Measurements from ENCODE around the gene CYP2W1. TPM values are rescaled to one million over a fixed set of nuclear protein-coding genes. Genes with fewer than 3 reads are reported as not detected.
"Not testable (repeated sequence)": the region's sequence is repeated elsewhere in the genome, so short reads cannot be mapped to it uniquely, and the experiment has no call there.

CYP2W1 gene
- total RNA-seq, 2 donors from 2014 or later, result not detected

DNA sequence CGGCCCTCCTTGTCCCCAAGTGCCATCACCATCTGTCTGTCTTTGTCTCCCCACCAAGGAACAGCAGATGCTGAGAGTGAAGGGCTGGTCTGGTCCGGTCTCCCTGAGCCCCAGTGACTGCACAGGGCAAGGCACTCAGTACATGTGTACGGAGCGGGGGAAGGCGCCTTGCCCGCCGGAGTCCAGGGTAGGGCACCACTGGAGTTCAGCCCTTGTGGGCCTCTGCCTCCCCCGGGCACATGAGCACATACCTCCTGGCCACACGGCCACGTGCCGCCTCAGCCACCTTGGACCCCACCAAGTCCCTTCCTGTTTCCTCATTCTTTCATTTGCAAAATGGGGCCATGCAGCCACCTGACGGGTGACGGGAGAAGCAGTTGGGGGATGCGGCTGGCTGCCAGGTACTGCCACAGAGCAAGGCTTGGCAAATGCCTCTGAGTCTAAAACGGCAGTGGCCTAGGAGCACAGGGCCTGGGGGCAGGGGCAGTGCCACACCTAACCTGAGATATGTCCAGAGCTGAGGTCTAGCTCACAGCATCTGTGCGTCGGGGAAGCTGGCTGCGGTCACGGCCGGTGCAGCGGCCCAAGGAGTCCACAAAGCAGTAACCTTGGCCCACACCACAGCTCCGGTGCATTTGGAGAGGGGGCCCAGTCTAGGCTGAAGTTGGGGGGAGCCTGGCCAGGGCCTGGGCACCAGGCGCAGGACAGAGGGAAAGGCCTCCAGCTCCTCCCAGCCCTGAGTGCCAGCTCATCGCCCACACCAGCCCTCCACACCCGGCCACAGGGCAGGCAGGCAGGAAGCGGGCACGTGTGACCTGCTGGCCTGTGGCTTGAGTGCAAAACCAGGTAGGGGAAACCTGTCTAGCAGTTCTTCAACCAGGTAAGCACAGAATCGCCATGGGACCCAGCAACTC, 33.7 kb upstream of the CYP2W1 start:
- intact Hi-C loops (cut with DNase I), result no loop called here
- peak; percentile 71 for DNase-seq (ENCODE audit: low spot score)

DNA sequence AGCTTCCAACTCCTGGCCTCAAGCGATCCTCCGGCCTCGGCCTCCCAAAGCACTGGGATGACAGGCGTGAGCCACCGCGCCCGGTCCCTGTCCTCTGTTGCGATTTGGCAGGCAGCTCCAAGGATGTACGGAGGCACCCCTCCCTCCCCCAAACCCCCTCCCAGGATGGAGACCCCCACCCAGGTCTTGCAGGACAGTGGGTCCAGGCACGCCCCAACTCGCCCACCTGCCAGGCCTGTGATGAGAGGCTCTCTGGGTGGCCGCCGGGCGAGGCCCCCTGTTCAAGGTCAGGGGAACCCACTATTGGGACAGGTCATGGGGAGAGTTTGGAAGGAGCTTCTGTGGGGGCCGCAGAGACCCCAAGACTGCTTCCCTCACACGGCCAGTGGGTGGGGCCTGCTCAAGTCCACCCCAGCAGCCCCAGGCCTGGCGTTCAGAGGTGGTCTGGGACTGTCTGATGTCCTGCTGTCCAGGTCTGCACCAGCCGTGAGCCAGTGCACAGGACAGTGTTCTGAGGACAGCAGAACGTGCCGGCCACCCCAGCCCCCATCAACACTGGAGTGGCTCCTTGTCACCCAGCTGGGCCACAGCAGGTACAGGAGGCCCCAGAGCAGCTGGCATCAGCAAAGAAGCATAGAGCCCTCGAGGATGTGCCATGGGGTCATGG, 31.0 kb upstream of the CYP2W1 start:
- intact Hi-C loops (cut with DNase I), result loop anchor here in 1 of 2 donors (10.0 kb wide), 1 partner anchor 167 kb away; no protein-coding TSS in a partner anchor
- DNase-seq (ENCODE audit: low spot score), result peak; percentile 75

DNA sequence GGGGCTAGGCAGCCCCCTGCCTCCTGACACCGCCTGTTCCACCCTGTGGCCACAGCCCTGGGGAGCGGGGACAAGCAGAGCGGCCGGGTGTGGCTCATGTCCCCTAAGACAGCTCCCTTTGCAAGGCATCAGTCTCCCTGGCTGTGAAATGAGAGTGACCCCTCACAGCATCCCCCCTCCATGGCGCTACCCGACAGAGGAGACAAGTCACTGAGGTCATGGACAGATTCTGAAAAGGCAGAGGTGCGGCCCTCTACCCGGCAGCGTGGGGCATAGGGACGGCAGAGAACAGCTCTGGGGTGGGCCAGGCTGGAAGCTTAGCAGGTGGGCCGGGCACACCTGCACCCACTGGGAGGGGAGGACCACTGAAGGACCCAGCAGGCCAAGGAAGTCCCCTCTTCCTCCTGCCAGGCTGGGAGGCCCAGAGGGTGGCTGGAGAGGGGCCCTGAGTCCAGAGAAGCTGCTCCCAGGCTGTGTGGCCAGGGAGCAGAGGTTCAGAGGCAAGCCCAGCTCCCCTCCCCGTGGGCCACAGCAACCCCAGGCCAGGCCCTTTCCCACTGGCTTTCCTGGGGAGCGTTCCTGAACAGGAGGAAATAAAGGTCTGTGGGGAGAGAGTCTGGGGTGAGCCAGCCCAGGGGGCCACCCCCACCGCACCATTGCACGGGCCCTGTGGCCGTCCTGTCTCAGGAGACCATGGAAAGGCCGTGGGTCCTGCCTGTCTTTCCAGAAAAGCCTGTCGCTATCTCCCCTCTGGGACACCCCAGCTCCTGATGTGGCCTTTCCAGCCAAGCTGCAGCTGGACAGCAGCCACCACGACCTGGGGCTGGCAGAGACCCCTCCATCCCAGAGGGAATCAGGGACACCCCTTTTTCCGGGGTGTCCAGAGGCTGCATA, 30.2 kb upstream of the CYP2W1 start:
- DNase-seq (ENCODE audit: low spot score), result peak; percentile 74
- intact Hi-C loops (cut with DNase I), result loop anchor here in 1 of 2 donors (10.0 kb wide), 1 partner anchor 168 kb away; no protein-coding TSS in a partner anchor

DNA sequence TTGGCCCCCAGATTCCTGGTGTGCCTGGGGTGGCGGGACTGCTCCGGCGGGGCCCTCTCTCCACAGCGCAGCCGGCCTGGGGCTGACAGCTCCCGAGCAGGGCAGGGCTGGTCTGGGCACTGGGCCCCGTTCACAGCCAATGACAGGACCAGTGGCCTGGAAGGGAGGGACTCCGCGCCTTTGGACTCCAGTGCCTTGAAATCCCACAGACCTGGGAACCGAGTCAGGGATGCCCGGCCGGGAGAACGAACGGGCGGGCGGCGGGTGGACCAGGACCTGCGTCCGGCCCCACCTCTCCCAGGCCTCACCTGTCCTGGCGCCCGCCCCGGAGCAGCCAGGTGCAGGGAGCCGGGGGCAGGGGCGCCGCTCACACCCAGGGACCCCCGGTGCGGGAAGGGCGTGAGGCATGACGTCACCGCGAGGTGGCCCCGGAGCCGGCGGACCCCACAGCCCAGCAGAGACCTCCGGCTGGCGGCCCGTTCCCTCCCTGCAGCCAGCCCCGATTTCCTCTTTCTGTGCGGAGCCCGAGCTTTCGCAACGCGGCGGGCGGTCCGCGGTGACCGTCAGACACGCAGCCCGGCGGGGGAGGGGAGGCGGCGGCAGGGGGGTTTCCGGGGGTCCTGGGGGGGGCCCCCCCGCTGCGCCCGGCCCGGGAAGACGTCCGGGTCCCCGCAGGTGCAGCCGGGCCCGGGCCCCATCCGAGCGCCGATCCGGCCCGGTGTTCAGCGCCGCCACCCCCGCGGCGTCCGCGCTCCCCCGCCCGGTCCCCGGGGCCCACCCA, 29.2 kb upstream of the CYP2W1 start:
- DNase-seq (ENCODE audit: low spot score), result peak; percentile 92
- intact Hi-C loops (cut with DNase I), result loop anchor here in 1 of 2 donors (10.0 kb wide), 1 partner anchor 169 kb away; no protein-coding TSS in a partner anchor

DNA sequence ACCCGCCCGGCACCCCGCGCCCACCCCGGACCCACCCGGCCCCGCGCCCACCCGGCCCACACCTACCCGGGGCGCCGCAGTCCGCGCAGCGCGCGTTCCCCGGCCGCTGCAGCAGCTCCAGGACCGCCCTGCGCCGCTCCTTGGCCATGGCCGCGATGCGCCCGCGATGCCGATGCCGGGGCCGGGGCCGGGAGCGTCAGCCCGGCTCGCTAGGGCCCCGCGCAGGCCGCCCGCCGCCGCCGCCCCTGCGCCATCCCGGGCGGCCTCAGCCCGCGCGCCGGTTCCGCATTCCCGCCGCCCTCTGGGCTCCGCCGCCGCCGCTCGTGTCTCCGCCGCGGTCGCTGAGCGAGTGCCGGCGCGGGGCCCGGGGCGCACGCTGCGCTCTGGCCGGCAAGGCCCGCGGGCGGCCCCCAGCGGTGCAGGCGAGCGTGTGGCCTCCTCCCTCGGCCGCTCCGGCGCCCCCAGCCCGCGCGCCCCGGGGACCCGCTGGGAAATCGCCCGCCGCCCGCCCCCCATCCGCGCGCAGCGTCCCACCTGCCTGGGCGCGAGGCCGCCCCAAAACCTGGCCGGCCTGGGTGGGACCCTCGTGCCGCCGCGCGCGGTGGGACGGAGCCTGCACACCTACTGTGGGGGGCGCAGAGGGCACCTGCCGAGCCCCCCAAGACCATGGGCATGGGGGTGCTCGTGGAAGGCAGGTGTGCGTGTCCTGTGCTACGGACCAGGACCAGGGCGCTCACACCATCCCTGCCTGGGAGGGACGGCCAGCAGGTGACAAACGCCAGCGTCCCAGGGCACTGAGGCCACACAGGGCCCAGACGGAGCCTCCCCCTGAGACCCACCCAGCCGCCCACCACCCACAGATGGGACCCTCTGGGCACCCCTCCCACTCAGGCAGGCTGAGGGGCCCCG, 28.4 kb upstream of the CYP2W1 start, which contains the start of gene ADAP1:
Gene ADAP1, minus strand, starts transcription at position 351 of the 909 bp plus-strand sequence. Its CDS starts 203 bp downstream, at position 148.
- DNase-seq (ENCODE audit: low spot score), result peak; percentile 85
- intact Hi-C loops (cut with DNase I), result loop anchor here in 1 of 2 donors (10.0 kb wide), 1 partner anchor 170 kb away; no protein-coding TSS in a partner anchor

DNA sequence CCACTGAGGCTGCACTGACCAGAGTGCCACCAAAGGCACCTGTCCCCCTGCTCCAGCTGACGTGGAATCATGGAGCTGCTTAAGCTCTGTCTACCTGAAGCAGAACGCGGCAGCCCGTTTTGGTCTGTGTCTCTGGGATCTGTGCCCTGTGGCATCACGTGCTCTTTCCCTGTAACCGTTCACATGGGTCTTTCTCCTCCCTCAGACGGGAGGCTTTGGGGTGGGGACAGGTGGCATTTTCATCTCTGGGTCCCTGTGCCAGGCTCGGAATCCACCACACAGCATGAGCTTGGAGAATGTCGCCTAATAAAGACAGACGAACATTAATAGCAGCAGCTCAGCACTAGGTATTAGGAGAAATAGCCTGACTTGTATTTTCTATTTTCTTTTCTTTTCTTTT, 26.9 kb upstream of the CYP2W1 start:
- intact Hi-C loops (cut with DNase I), result loop anchor here in 1 of 2 donors (10.0 kb wide), 1 partner anchor 171 kb away; no protein-coding TSS in a partner anchor
- peak; percentile 68 for DNase-seq (ENCODE audit: low spot score)

DNA sequence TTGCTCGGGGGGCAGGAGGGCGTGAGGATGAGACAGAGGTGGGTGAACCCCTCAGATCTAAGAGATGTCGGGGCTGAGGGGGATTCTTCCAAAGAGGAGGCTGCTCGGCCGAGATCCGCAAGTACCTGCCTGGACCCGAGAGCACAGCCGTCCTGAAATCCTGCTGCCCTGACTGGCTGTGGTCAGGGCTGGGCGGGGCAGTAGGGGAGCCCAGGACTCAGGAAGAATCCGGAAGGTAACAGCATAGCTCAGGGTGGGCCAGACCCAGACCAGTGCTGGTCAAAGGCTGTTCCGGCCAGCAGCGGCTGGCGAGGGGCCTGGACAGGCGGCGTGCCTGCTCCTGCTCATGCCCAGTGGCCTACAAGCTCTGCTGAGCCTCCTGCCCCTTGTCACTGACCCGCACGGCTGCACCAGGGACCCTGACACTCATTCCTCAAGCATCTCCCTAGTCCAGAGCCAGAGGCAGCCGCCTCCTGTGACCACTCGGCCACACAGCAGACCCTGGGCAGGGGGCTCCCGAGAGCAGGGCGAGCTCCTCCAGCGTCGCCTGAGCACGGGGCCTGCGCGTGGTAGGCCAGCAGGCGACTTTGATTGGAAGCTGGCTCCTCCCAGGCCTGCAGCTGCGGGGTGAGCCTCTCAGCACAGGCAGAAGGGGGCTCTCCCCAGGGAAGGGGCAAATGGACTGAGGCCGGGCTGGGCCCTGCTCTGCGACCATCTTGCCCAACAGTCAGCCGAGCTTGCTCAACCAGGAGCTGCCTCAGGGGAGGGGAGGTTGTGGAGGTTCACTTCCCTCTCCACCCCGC, 25.4 kb upstream of the CYP2W1 start:
- intact Hi-C loops (cut with DNase I), result loop anchor here in 1 of 2 donors (10.0 kb wide), 1 partner anchor 173 kb away; no protein-coding TSS in a partner anchor
- peak; percentile 87 for DNase-seq (ENCODE audit: low spot score)

DNA sequence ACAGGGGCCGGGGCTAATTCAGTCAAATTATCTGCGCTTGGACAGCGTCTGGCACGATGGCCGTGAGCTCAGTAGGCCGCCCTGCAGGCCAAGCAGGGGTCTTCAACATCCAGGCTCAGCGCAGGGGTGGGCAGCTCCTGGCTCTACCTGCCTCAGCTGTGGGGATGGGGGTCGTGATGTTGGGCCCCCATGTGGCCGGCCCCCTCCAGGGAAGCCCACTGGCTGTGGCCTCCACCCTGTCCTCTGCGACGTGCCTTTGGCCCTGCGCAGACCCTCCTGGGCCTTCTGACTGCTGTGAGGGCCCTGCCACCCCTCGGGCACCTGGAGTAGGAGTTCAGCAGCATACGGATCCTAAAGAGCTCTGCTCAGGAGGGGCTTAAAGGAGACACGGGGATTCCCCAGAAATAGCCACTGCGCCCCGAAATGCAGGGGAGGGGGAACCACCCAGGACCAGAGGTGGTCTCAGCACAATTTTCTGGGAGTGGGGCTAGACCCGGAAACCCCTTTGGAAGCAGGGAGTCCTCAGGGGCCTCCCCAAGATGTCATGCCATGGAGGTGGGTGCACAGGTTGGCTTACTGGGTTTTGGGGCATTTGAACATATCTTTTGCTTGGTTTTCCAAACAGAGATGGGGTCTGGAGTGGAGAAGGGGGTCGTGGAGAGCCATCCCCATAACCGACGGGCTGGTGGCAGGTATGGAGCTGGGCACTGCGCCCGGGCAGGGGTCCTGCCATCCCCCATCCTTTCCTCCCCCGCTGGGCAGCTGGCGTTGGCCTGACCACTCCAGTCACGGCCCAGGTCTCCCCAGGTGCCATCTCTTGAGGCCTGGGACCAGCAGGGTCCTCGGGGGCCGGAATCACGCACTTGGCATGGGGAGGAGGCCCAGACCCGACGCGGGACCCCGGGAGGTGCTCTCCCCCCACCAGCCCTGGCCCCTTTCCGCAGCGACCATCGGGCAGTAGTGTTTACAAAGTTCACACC, 24.5 kb upstream of the CYP2W1 start:
- intact Hi-C loops (cut with DNase I), result loop anchor here in 1 of 2 donors (10.0 kb wide), 1 partner anchor 174 kb away; no protein-coding TSS in a partner anchor
- peak; percentile 71 for DNase-seq (ENCODE audit: low spot score)

DNA sequence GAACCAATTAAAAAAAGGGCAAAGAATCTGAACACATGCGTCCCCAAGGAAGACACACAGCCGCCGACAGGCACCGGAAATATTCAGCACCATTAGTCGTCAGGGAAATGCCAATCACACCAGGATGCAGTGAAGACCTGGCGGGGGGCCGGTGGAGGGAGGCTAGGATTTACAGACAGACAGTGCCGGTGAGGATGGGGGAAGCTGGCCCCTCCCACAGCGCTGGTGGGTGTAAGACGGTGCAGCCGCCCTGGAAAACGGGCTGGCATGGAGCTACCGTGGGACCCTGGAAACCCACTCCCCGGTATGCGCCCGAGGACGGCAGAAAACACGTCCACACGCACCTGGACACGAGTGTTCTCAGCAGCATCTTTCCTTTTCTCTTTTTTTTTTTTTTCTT, 23.7 kb upstream of the CYP2W1 start:
- intact Hi-C loops (cut with DNase I), result loop anchor here in 1 of 2 donors (10.0 kb wide), 1 partner anchor 174 kb away; no protein-coding TSS in a partner anchor
- DNase-seq (ENCODE audit: low spot score), result peak; percentile 53

DNA sequence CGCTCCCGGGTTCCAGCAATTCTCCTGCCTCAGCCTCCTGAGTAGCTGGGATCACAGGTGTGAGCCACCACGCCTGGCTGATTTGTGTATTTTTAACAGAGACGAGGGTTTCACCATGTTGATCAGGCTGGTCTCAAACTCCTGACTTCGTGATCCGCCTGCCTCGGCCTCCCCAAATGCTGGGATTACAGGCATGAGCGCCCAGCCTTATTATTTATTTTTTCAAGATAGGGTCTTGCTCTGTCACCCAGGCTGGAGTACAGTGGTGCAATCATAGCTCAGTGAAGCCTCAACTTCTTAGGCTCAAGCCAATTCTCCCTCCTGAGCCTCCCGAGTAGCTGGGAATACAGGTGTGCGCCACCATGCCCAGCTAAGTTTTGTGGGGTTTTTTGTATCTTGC, 23.2 kb upstream of the CYP2W1 start:
- intact Hi-C loops (cut with DNase I), result loop anchor here in 1 of 2 donors (10.0 kb wide), 1 partner anchor 175 kb away; no protein-coding TSS in a partner anchor
- not testable (repeated sequence) for DNase-seq (ENCODE audit: low spot score)

DNA sequence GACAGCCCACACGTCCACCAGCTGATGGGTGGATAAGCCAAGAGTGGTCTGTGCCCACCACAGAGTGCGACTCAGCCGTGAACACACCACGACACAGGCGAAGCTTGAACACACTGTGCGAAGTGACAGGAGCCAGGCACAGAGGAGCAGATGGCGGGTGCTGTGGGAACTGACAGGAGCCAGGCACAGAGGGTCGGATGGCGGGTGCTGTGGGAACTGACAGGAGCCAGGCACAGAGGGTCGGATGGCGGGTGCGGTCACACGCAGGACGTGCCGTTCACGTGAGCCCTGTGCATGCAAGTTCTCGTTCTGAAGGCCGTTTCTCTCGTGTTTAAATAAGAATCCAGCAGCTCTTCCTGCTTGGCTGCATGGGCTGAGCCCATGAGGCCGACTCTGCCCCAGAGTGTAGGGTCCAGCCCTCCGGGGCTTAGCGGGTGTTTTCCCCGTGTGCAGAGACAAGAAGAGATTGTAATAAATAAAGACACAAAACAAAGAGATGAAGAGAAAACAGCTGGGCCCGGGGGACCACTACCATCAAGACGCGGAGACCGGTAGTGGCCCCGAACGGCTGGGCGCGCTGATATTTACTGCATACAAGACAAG, 22.6 kb upstream of the CYP2W1 start:
- peak; percentile 74 for DNase-seq (ENCODE audit: low spot score)
- intact Hi-C loops (cut with DNase I), result no loop called here

DNA sequence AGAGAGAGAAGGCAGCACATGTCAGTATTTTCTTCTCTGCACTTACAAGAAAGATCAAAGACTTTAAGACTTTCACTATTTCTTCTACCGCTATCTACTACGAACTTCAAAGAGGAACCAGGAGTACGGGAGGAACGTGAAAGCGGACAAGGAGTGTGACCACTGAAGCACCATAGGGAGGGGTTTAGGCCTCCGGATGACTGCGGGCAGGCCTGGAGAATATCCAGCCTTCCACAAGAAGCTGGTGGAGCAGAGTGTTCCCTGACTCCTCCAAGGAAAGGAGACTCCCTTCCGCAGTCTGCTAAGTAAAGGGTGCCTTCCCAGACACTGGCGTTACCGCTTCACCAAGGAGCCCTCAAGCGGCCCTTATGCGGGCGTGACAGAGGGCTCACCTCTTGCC, 22.0 kb upstream of the CYP2W1 start:
- peak; percentile 38 for DNase-seq (ENCODE audit: low spot score)

DNA sequence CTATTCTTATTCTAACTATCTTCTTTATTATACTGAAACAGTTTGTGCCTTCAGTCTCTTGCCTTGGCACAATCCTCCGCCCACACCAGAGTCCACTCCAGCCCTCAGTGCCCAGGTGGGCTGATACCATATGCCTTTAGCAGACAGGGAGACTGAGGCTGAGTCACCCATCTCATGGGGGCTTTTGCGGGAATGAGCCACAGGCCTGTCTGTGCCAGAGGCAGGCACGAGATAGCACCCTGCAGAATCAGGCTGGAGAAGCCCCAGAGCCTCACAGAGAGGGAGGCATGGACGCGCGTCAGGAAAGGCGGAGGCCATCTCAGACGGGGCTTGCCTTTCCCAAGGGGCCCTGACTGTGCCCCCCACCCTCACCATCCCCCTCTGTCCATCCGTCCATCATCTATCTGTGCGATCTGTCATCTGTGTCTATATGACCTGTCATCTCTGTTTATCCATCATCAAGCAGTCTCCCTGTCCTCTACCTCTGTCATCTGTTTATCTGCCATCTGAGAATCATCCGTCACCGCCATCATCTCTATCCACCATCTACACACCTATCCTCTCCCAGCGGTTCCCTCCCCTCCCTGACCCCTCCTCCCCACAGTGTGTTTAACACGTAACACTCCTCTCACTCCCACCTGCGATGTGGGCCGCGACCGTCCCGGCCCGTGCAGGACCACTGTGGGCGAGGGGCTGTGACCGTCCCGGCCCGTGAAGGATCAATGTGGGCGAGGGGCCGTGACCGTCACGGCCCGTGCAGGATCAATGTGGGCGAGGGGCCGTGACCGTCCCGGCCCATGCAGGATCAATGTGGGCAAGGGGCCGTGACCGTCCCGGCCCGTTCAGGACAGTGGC, 21.2 kb upstream of the CYP2W1 start:
- intact Hi-C loops (cut with DNase I), result no loop called here
- DNase-seq (ENCODE audit: low spot score), result peak; percentile 52

More for the DNA sequence above, 22.0 kb upstream of the CYP2W1 start:
- intact Hi-C loops (cut with DNase I), result not testable (repeated sequence)

All from posterior vena cava (tissue), 2 donors.